Measurements from ENCODE around the gene C2orf81.

GRCh38 chr2:74384051-74384450 is 37.4 kb downstream of the C2orf81 start:
- no peak for TF ChIP-seq POLR2AphosphoS5 (IDR thresholded peaks at IDR 0.05; ENCODE audit: borderline replicate concordance, low read depth, low read length)
- TF ChIP-seq EZH2 (IDR thresholded peaks at IDR 0.05) = no peak
